ENCODE measurements around the gene ESYT2.
A peak's percentile ranks its signal among the peaks of the same experiment; 100 is the strongest.
"Not testable (repeated sequence)": the region's sequence is repeated elsewhere in the genome, so short reads cannot be mapped to it uniquely, and the experiment has no call there.

ESYT2 gene

DNA sequence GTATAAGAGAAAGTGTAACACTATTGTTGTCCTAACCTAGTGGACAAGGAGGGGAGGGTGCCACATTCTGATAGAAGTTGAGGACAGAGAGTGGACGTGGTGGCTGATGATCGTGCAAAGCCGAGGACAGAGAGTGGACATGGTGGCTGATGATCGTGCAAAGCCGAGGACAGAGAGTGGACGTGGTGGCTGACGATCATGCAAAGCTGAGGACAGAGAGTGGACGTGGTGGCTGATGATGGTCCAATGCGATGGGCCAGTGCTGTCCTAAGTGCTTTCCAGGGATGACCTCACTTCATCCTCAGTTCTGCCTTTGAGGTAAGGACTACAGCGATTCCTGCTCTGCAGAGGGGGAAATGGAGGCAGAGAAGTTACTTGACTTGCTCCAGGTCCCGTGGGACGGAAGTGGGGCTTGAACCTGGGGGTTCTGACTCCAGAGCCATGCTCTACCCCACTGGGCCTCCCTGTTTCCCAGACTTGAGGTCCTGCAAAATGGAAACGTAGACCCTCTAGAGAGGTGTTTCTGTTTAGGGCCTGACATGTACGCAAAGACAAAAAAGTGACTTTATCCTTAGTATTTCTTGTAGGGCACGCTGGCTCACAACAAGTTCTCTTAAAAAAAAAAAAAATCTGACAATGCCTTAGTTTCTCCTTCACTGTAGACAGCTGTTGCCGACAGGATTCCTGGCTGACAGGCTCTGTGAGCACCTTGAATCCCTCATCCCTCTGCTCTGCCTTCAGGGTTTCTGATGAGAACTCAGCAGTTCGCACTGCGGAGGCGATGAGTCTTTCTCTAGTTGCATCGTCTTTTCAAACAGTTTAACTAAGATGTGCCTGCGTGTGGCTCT is 104.4 kb downstream of the ESYT2 start:
- DNase-seq (ENCODE audit: low read depth), result no peak

DNA sequence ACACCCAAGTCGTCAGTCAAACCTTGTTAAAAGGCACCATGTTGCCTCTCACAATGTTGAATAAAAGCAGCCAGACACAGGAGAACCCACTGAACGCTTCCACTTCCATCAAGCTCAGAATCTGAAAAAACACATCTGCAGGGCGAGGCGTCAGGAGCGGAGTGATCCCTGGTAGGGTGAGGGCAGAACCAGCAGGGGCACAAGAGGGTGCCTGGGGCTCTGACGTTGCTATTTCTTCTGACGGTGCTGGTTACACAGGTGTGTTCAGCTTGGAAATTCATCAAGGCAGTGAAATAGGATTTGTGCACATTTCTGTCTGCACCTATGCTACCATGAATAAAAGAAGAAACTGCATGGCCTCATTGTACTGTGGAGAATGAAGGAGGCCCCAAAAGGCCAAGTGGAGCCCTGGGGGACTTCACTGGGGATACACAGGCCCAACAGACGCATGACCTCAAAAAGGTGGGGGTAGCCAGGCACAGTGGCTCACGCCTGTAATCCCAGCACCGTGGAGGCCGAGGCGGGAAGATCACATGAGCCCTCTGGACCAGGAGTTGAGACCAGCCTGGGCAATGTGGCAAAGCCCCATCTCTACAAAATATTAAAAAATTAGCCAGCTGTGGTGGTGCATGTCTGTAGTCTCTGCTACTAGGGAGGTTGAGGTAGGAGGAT is 105.5 kb downstream of the ESYT2 start:
- DNase-seq (ENCODE audit: low read depth), result no peak

DNA sequence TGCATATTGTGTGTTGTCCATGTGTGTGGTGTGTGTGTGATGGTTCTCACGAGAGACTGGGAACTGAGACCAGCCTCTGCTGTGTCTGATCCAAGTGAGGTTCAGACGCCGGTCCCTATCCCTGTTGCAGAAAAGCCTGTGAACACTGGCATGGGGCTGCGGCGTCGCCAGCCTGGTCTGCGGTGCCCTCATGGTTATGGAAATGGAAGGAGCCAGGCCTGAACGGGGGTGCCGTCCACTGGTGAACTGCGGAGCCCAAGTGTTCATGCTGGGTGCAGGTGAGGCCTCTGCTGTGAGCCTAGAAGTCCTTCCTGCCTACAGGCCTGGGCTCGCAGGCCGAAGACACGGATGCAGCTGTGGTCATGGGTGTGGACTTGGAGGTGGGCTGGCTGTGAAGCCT is 106.0 kb downstream of the ESYT2 start:
- DNase-seq (ENCODE audit: low read depth), result no peak

DNA sequence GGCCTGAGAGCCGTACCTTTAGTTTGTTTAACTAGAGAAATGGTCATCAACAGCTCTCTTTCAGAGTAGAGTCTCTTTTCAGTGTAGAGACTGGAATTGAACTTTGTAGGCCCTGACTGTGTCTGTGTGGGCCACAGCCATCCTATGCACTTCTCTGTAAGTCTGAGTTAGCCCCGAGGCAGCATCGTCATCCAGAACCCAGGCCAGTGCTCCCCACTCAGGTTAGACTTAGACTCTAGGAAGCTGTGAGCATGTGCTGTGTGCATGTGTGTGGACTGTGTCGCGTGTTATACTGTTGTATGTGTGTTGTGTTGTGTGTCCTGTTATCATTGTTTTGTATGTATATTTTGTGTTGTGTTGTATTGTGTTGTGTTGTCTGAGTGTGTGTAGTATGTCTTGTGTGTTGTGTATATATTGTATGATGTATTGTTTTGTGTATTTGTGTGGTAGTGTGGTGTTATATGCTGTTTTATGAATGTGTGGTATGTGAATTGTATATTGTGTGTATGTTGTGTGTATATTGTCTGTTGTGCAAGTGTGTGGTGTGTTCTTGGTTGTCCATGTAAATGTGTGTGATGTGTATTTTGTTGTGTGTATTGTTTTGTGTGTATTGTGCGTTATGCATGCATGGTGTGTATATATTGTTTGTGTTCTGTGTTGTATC is 106.6 kb downstream of the ESYT2 start:
- no peak for DNase-seq (ENCODE audit: low read depth)

DNA sequence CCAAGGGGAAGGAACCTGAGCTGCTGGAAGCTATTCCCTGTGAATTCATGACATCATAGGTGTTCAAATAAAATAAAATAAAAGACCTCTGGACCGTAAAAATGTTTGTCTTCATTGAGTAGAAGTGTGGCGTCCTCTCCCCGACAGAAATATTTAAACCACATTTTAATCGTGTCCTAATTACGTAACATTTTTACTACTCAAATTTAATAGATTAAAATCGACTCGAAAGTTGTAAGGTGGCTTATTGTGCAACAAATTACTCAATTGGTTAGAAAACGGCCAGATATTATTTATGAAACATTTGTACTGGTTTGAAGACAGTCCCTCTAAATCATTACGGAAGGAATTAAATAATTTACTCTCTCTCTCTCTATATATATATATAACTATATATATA is 109.2 kb downstream of the ESYT2 start:
- no peak for DNase-seq (ENCODE audit: low read depth)

DNA sequence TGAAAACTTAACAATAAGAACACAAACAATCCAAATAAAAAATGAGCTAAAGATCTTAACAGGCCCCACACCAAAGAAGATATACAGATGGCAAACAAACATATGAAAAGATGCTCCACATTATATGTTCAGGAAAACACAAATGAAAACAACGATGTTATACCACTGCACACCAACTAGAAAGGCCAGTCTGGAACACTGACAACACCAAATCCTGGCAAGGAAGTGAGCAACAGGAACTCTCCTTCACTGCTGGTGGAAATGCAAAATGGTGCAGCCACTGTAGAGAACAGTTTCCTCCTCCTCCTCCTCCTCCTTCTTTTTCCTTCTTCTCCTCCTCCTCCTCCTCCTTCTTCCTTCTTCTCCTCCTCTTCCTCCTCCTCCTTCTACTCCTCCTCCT is 112.5 kb downstream of the ESYT2 start:
- no peak for DNase-seq (ENCODE audit: low read depth)

DNA sequence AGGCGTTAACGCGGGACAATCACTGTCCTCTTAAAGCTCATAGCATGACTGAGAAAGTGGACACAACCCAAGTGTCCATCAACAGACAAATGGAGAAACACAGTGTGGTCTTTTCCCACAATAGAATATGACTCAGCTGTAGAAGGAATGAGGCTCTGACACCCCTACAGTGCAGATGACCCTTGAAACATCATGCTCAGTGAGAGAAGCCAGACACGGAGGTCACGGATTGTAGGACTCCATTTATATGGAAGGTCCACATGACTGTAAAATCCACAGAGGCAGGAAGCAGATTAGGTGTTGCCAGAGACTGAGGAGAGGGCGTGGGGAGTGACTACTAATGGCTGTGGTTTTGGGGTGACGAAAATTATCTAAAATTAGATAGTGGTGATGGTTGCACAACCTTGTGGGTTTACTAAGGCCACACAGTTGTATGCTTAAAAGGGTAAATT is 118.6 kb downstream of the ESYT2 start:
- no peak for DNase-seq (ENCODE audit: low read depth)

DNA sequence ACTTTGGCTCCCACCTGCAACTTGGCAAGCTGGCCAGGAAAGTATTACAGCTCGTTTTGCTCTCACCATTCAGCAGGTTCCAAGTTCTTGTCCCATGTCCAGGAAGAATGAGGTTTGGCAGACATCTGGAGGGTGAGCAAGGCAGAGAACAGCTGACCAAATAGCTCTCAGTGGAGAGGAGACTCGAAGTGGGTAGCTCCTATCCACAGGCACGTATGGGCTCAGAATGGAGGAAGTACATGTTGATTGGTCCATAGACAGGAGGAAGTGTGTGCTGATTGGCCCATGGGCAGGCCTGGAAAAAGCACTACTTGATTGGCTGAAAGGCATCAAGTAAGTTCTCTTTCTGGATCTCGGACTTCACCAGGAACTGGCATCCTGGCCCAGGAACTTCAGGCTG is 121.7 kb downstream of the ESYT2 start:
- DNase-seq (ENCODE audit: low read depth), result no peak

DNA sequence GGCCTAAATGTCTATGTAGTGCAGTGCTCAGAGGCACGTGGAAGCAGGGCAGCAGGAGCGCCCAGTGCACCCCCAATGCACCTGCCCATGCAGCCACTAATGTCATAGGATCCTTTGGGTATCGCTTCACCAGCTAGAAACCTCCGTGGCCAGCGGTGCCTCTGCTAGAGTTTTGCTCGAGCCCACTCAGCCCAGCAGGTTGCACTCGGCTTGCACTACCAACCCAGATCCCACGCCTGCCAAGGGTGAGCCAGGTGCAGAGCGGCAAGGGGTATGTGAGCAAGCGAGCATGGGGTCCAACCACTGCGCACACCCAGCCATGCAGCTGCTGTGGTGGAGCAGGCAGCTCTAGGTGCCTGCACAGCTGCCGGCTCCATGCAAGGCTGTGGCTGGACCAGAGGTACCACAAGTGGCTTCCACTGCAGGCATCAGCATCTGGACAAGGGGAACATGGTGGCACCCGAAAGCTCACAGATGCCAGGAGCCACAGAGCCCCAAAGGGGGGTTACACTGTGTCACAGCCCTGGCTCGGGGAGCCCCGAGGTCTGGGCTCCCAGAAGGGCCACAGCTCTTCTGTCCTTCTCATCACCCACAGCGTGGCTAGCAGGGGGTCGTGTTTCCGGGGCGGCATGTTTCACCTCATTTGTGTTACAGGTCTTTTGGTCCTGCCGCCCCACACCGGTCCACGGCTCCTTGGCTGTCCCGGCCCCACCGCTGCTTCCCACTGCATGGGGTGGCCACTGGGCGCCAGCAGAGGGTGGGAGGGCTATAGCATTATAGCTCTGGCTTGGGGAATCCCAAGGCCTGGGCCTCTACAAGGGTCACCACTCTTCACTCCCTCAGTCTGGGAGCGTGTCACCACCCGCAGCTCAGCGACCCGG is 122.4 kb downstream of the ESYT2 start:
- no peak for DNase-seq (ENCODE audit: low read depth)

DNA sequence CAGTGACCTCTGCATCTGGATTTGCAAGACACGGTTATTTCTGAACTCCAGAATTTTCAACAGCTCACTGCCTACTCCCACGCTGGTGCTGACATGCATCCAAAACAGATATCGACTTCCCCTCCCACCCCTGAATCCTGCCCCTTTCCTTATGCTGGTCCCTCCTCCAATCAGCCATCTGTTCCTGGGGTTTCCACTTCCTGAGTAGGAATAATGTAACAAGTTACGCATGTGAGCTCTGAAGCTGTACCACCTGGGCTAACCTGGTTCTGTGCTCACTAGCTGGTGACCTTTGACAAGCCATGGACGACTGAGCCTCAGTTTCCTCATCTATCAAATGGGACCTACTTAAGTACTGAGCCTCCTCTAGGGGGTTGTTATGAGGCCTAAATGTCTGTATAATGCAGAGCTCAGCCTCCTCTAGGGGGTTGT is 123.0 kb downstream of the ESYT2 start:
- no peak for DNase-seq (ENCODE audit: low read depth)

DNA sequence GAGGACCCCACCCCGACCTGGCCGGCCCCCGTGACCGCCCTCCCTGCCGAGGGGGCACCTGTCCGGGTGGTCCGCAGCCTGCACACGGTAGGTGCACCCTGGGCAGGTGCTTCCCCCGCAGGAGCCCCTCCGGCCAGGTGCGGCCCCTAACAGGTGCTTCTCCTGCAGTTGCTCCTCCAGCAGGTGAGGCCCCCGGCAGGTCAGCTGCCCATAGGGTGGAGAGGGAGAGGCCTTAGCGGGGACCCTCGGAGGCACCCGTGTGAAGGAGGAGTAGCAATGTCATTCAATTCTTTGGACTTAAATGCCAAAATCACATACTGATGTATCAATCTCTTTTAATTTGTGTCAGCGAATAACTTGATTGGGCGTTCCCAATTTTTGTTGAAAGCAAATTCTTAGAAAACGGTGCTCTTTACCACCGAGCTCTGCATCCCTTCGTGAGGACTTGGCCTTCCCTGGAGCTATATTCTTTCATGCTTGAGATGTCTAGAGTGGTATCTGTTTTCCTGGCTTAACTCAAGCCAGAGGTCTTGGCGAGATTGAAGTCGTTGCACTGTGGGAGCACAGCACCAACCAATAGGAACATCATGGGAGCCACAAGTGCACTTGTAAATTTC is 124.0 kb downstream of the ESYT2 start:
- DNase-seq (ENCODE audit: low read depth), result no peak

DNA sequence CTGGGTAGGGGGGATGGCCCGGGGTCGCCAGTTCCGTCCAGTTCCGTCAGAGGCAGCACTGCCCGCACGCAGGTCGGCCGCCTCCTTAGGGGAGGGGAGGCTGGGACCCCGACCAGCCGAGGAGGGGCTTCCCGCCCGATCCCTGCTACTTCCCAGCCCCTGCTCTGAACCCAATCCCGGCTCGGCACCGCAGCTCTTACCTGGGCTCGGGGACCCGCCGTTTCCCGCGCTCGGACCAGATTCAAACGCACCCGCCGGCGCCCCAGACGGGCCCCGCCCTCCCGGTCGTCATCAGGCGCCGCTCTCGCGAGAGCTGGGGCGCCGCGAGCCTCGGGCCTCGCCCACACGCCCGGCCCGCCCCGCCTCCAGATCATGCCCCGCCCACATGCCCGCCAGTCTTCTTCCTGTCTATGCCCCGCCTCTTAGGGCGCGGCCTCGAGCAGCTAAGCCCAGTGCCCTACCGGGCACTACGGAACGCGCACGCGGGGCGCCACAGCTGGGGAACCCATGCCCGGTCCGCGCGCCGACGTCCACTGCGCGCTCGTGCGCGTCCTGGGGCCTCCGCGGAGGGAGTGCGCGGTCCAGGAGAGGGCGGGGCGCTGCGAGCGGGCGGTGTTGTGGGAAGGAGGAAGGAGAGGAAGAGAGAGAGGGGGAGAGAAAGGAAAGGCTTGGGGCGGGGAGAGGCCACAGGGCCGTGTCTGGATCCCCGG is 124.6 kb downstream of the ESYT2 start, which contains the start of gene NCAPG2:
Gene NCAPG2 (minus strand): TSS at position 281 of the 710 bp plus-strand sequence. CDS start 2,905 bp downstream, outside the sequence.
- DNase-seq (ENCODE audit: low read depth), result peak; percentile 97

DNA sequence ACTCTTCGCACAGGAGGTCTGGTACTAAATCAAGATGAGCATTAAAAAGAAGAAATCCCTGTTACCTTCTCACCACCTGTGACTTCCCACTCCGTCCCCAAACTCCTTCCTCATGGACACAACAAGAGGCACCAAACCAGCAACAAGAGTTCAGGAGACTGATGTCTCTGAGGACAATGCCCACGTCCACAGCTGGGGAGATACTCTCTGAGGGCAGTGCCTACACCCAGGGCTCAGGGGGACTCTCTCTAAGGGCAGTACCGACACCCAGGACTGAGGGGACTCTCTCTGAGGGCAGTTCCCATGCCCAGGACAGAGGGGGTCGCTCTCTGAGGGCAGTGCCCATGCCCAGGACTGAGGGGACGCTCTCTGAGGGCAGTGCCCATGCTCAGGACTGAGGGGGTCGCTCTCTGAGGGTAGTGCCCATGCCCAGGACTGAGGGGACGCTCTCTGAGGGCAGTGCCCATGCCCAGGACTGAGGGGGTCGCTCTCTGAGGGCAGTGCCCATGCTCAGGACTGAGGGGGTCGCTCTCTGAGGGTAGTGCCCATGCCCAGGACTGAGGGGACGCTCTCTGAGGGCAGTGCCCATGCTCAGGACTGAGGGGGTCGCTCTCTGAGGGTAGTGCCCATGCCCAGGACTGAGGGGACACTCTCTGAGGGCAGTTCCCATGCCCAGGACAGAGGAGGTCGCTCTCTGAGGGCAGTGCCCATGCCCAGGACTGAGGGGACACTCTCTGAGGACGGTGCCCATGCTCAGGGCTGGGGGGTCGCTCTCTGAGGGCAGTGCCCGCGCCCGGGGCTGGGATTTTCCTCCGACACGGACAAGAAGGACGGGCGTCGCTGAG is 125.4 kb downstream of the ESYT2 start:
- DNase-seq (ENCODE audit: low read depth), result not testable (repeated sequence)

DNA sequence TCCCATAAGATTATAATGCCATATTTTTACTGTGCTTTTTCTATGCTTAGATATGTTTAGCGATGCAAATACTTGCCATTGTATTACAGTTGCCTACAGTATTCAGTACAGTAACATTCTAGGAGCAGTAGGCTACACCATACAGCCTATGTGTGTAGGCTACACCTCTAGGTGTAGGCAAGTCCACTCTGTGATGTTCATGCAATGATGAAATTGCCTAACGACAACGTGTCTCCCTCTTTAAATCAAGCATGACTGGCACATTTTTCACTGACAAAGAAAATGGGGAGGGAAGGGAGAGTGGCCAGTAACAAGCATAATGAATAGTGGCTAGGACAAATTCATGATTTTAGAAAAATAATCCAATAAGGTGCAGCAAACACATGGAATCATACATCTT is 126.4 kb downstream of the ESYT2 start:
- no peak for DNase-seq (ENCODE audit: low read depth)

DNA sequence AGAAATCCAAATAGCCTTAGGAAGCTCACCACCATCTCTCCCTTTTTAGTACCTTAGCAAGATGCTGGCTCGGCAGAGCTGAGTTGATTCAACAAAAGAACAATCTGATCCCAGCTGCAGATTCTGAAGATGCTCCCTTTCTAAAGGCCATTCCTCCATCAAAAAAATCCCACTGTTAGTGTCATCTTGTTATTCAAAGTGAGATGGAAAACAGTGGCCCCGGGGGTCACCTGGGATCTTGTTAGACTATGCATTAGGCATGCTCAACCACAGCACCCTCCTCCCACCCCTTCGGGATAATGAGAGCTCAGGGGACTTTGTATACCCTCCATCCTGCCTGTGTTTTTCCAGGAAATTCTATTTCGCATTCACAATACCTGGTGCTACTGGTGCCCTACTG is 127.1 kb downstream of the ESYT2 start:
- no peak for DNase-seq (ENCODE audit: low read depth)

DNA sequence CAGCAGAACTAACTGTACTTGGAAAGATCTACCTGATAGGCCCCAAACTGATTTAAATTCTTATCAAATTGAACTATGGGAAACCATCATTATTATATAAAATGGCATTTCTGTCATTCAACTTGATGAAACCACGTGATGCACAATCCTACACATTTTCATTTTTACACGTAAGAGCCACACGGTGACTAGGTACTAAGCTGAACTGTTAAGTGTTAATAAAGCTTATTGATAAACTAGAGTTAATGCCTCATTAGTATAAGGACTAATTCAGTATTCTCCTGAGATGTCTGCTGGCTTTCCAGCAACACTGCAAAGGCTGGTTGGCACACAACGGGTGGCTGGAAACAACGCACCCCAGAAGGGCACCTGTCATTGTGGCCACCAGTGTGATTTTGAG is 129.3 kb downstream of the ESYT2 start:
- no peak for DNase-seq (ENCODE audit: low read depth)

DNA sequence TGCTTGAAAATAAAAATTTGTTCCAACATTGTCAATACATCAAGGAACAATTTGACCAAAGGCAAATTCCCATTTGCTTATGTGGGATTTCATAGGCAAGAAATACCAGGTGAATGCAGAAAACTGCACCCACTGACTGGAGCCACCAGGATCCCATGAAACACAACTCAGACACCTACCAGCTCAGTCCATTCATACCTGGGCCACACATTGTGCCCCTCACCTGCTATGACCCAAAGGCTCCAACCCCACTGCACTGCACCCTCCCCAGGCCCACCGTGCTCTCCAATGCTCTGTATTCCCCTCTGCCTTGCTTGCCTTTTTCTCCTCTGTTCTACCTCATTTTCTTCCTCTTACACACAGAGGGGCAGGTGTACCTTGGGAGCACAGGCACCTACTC is 130.0 kb downstream of the ESYT2 start:
- DNase-seq (ENCODE audit: low read depth), result no peak

DNA sequence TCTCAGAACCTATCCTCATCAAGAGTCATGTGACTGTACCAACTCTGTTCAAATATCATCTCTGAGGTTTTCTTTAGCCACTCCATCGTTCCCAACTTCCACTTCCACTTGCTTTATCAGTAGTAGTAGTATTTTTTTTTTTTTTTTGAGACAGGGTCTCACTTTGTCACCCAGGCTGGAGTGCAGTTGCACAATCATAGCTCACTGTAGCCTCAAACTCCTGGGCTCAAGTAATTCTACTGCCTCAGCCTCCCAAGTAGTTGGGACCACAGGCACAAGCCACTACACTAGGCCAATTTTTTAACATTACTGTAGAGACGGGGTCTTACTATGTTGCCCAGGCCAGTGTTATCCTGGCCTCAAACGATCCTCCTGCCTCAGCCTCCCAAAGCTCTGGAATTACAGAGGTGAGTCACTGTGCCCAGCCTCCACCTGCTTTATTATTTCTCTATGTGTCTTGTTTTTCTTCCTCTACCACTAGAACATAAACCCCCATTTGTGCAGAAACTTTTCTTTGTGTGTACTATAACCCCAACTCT is 130.6 kb downstream of the ESYT2 start:
- DNase-seq (ENCODE audit: low read depth), result no peak

DNA sequence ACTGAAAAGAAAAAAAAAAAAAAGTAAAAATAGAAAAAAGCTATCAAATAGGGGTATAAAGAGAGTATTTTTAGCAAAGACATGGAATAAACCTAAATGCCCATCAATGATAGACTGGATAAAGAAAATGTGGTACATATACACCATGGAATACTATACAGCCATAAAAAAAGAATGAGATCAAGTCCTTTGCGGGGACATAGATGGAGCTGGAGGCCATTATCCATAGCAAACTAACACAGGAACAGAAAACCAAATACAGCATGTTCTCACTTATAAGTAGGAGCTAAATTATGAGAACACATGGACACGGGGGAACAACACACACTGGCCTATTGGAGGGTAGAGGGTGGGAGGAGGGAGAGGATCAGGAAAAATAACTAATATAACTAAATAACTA is 131.7 kb downstream of the ESYT2 start:
- not testable (repeated sequence) for DNase-seq (ENCODE audit: low read depth)
